ENCODE results near the gene PICALM. TPM values are rescaled to one million over a fixed set of nuclear protein-coding genes. Genes with fewer than 3 reads are reported as not detected.
"Not testable (repeated sequence)": the region's sequence is repeated elsewhere in the genome, so short reads cannot be mapped to it uniquely, and the experiment has no call there.

PICALM gene
- total and polyA plus RNA-seq, 9 of the 15 experiments (the other 6 are each of a cell fraction or from before 2014, with no cell fraction given) = 41.3 to 990 (median 309) TPM

GRCh38 chr11:85952108-85952485 is 116.8 kb downstream of the PICALM start:
- H3K9me1 ChIP-seq (ENCODE audit: control insufficient read depth, insufficient read depth, low read length); H3K27me3 ChIP-seq (ENCODE audit: control insufficient read depth in 2 of 2, insufficient read depth in 2 of 2, low read length in 2 of 2); H4K20me1 ChIP-seq (replicated peaks; ENCODE audit: control insufficient read depth, insufficient read depth, low read length); FAIRE-seq; in situ Hi-C loops (cut with MboI); H3K4me1 ChIP-seq (replicated peaks in 1 of 2; ENCODE audit: control insufficient read depth in 2 of 2, insufficient read depth in 2 of 2, low read length in 2 of 2); DNase-seq (ENCODE audit: extremely low read depth in 1 of 4, low spot score in 3 of 4); H2AFZ ChIP-seq (ENCODE audit: low read depth, low read length); H3K4me2 ChIP-seq (ENCODE audit: insufficient read depth, low read length); H3K79me2 ChIP-seq (ENCODE audit: control insufficient read depth, insufficient read depth, low read length); BruUV-seq (replicated peaks); ATAC-seq; intact Hi-C loops (cut with micrococcal nuclease); H3K9ac ChIP-seq (ENCODE audit: insufficient read depth in 1 of 2, low read depth in 2 of 2, low read length in 2 of 2); CTCF ChIA-PET (ENCODE audit: low intra/inter-chr PET ratio); H3K4me3 ChIP-seq; H3K27ac ChIP-seq (ENCODE audit: extremely low read depth, low read depth, low read length); H3K9me3 ChIP-seq (replicated peaks; ENCODE audit: control insufficient read depth, insufficient read depth, low read depth, low read length): not testable (repeated sequence)
- POLR2A ChIA-PET = interaction anchor here (0.5 to 1.5 kb wide), 2 partner anchors 11 to 460 kb away, joined by 3 to 4 read pairs; no protein-coding TSS in a partner anchor
- H3K36me3 ChIP-seq (ENCODE audit: control insufficient read depth, insufficient read depth, low read length) = peaks cover 27% of the 10 kb centered on the region
- WGBS (ENCODE audit: insufficient coverage, low coverage, missing lambda C conversion rate) = 88% methylated on average over 4 of the region's 7 CpGs
- TF ChIP-seq SUPT5H (IDR thresholded peaks at IDR 0.05) = peak; percentile 80
- TF ChIP-seq MGA (IDR thresholded peaks at IDR 0.05) = peak; percentile 89
- peak; percentile 63 for TF ChIP-seq BCOR (IDR thresholded peaks at IDR 0.05)
- TF ChIP-seq POLR2AphosphoS2 (IDR thresholded peaks at IDR 0.05; ENCODE audit: low read length) = 0 out of 2 replicates have a peak, but pooled peaks have one; percentile 2
- TF ChIP-seq L3MBTL2 (IDR thresholded peaks at IDR 0.05) = peak; percentile 57; the same call in 1 of the 2 replicates
- TF ChIP-seq, protein P1, sequence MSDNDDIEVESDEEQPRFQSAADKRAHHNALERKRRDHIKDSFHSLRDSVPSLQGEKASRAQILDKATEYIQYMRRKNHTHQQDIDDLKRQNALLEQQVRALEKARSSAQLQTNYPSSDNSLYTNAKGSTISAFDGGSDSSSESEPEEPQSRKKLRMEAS (CRISPR knock-in tag; IDR thresholded peaks at IDR 0.05) = 0 out of 2 replicates have a peak, but pooled peaks have one; percentile 19
- 0 out of 2 replicates have a peak, but pooled peaks have one; percentile 16 for TF ChIP-seq LEF1 (IDR thresholded peaks at IDR 0.05)
- peak; percentile 60; the same call in 1 of the 2 replicates for TF ChIP-seq THRAP3 (IDR thresholded peaks at IDR 0.05; ENCODE audit: borderline replicate concordance)
- TF ChIP-seq CC2D1A (IDR thresholded peaks at IDR 0.05) = peak; percentile 12; the same call in 1 of the 2 replicates

Measured in K562 (cell line).